GM21737 (cell line): ENCODE measurements around the gene DOCK6.

Source experiments
- ATAC-seq: cut with Tn5 transposase; IDR thresholded peaks from one replicate; pipeline ENCODE4 v1.9.1; 2021; ENCODE audit warnings: mild to moderate bottlenecking, moderate library complexity; ENCODE audit not compliant: unreplicated experiment

The DOCK6 gene

GRCh38 chr19:11227195-11227886 is 35.0 kb downstream of the DOCK6 start:
- no peak for ATAC-seq

DNA sequence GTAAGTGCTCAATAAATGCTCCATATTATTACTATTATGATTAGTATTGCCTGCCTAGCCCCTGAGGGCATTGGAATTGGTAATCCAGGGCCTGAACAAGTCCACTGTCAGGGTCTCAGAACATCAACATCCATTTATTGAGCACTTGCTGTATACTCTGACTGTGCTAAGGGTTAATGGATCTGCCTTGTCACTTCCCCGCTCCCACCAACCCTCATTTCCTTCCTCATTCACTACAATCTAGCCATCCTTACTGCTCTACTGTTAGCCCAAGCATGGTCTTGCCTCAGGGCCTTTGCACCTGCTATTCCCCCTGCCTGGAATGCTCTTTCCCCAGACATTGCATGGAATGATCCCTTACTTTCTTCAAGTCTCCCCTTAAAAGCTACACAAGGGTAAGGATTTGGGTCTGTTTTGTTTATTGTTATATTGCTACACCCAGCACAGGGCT is 35.6 kb downstream of the DOCK6 start:
- ATAC-seq: no peak

GRCh38 chr19:11225815-11226214 is 36.5 kb downstream of the DOCK6 start:
- ATAC-seq: no peak

GRCh38 chr19:11225172-11225571 is 37.2 kb downstream of the DOCK6 start:
- ATAC-seq: no peak

GRCh38 chr19:11224429-11224828 is 37.9 kb downstream of the DOCK6 start:
- ATAC-seq: no peak

GRCh38 chr19:11223200-11223599 is 39.1 kb downstream of the DOCK6 start:
- ATAC-seq: no peak

DNA sequence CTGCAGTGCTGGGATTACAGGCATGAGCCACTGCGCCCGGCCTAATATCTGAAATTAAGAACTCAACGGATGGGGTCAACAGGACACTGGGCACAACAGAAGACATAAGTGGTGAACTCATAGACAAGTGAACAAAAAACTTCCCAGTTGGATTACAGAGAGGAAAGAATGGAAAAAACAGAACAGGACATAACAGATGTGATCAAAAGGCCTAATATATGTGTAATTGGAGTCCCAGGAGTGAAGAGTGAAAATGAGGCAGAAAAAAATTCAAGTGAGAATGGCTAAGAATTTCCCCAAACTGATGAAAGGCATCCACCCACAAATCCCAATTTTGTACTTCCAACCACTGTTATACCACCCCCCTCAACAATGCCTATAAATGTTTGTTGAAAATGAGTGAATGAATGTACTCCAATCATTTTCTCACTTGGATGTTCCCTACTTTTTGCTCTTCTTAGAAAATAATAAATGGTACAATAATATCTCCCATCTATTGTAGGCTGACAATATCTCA is 41.2 kb downstream of the DOCK6 start:
- ATAC-seq: no peak

- no peak for ATAC-seq
Observed at GRCh38 chr19:11214387-11214786, 47.9 kb downstream of the DOCK6 start.

GRCh38 chr19:11210656-11210928 is 51.7 kb downstream of the DOCK6 start:
- no peak for ATAC-seq

- no peak for ATAC-seq
Observed at GRCh38 chr19:11209839-11210655, 52.3 kb downstream of the DOCK6 start.

- no peak for ATAC-seq
Observed at GRCh38 chr19:11208561-11209471, 53.5 kb downstream of the DOCK6 start.

- ATAC-seq: no peak
Observed at GRCh38 chr19:11205939-11206570, 56.3 kb downstream of the DOCK6 start.

DNA sequence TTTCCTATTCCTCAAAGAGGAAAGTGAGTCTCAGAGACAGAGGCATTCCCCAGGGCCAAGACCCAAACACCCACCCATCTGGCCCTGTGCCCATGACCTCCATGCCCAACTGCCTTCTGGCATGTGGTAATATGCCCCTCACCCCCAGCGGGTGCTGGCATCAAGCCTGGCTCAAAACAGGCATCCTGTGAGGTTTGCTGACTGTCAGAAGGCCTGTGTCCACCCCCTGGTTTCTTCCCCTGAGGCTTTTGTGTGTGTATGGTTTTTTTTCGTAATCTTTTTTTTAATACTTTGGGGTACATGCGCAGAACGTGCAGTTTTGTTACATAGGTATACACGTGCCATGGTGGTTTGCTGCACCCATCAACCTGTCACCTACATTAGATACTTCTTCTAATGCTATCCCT is 57.4 kb downstream of the DOCK6 start:
- ATAC-seq: no peak

DNA sequence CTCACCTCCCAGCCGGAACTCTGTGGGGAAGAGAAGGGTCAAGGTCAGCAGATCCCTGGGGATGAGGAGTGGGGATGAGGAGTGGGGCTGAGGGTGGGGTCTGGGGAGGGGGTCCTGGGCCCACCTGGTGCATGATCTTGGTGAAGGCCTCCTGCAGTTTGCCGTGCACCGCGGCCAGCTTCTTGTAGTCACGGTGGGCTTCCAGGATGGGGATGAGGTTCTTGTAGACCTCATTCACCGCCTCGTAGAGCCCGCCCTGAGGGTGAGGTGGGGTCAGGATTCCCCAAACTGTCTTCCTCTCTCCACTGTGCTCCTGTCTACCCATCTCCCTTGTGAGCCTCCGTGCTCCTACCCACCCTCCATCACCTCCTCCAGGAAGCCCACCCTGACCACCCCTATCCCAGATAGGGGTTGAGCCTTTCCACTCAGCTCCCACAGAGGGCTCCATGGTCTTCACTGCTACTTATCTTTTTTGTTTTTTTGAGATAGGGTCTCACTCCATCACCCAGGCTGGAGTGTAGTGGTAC is 58.2 kb downstream of the DOCK6 start:
- no peak for ATAC-seq

GRCh38 chr19:11203194-11204075 is 58.9 kb downstream of the DOCK6 start:
- ATAC-seq: no peak

GRCh38 chr19:11202488-11203193 is 59.7 kb downstream of the DOCK6 start:
- ATAC-seq: no peak

- ATAC-seq: no peak
Observed at GRCh38 chr19:11201791-11202190, 60.5 kb downstream of the DOCK6 start.

GRCh38 chr19:11200931-11201330 is 61.4 kb downstream of the DOCK6 start:
- ATAC-seq: no peak

GRCh38 chr19:11200015-11200574 is 62.2 kb downstream of the DOCK6 start:
- ATAC-seq: no peak
